K562 (cell line): ENCODE data around the gene TTC38. TPM values are rescaled to one million over a fixed set of nuclear protein-coding genes. Genes with fewer than 3 reads are reported as not detected.

Experiments used
- DMBX1 ChIP-seq: fragments of 250-450 bp; sonication (Bioruptor Pico); IDR thresholded peaks from 2 replicates; pipeline ENCODE4 v1.8.0; 2022; ENCODE audit warnings: inconsistent platforms, mild to moderate bottlenecking, moderate library complexity, borderline replicate concordance
- E2F4 ChIP-seq: sonication (generic); formaldehyde crosslinking; IDR thresholded peaks from 2 replicates; pipeline ENCODE4 v1.8.0; 2022; ENCODE audit warnings: mild to moderate bottlenecking, low read depth, missing genetic modification reagents
- PHF21A ChIP-seq: fragments of 450-650 bp; IDR thresholded peaks from 2 replicates; pipeline ENCODE4 v1.6.1; 2017; ENCODE audit warnings: low read depth, borderline replicate concordance
- PRDM10 ChIP-seq: fragments of 450-650 bp; IDR thresholded peaks from 2 replicates; pipeline ENCODE4 v1.6.1; 2018; ENCODE audit not compliant: partially characterized antibody
- ZNF41 ChIP-seq: fragments of 250-450 bp; sonication (Bioruptor Pico); conservative IDR thresholded peaks from 2 replicates; pipeline ENCODE4 v1.4.0; 2020; ENCODE audit warnings: mild to moderate bottlenecking
- polyA plus RNA-seq, 8 experiments: library from polyadenylated mRNA; depleted of rRNA in 4 of 8; stranded (reverse) in 5 of 8; unstranded in 3 of 8; fragments of >200 nt; fragmentation: Nextera tagmentation in 2 of 8; fragmentation: Illumina TruSeq in 1 of 8; extraction: Ambion mirVana in 2 of 8; extraction: Trizol in 1 of 8; gene quantifications; 2 replicates each; pipeline versions ENCODE4 v1.2.1 to v1.2.3, GENCODE V29; 2011 to 2014; ENCODE audit warnings: inconsistent platforms in 1 of 8, missing spikeins in 1 of 8
- total RNA-seq, 7 experiments: library from RNA; depleted of rRNA in 6 of 7; stranded (reverse); fragments of >200 nt in 6 of 7; fragmentation: Illumina TruSeq in 2 of 7; extraction: Trizol in 2 of 7; gene quantifications; 2 replicates each; pipeline versions ENCODE4 v1.2.1 to v1.2.3, GENCODE V29; 2011 to 2021; ENCODE audit warnings: low replicate concordance in 1 of 7

The TTC38 gene
- total and polyA plus RNA-seq, 9 of the 15 experiments (the other 6 are each of a cell fraction or from before 2014, with no cell fraction given): 0.84 to 28.4 (median 18.1) TPM

GRCh38 chr22:46300491-46300890, 32.7 kb downstream of the TTC38 start (continued):
- no peak for TF ChIP-seq E2F4 (CRISPR knock-in tag)
- no peak for TF ChIP-seq ZNF41
- TF ChIP-seq DMBX1: no peak
- no peak for TF ChIP-seq PHF21A
- TF ChIP-seq PRDM10: no peak
